ENCODE data around the gene EDNRB. TPM values are rescaled to one million over a fixed set of nuclear protein-coding genes. Genes with fewer than 3 reads are reported as not detected.

The EDNRB gene
- total and polyA plus RNA-seq, 2 of the 8 experiments (the other 6 are each of a cell fraction or from before 2014, with no cell fraction given) = 15.8 to 73.2 TPM

- FAIRE-seq (no peak), DNase-seq (ENCODE audit: low read depth in 1 of 2, low spot score in 2 of 2) (no peak)
- H2BK20ac ChIP-seq (ENCODE audit: low read length) = no peak overlapping the region
- ChIA-PET POLR2A (ENCODE audit: partially characterized antibody) (no interaction called here), CTCF (ENCODE audit: partially characterized antibody) (interaction anchor here (1.9 to 2.0 kb wide), 2 partner anchors 22 to 102 kb away, joined by 4 to 8 read pairs; no protein-coding TSS in a partner anchor)
- H3K14ac ChIP-seq (ENCODE audit: insufficient read length) = no peak overlapping the region
- H4K20me1 ChIP-seq (replicated peaks in 1 of 2; ENCODE audit: control insufficient read depth in 1 of 2, insufficient read depth in 2 of 2, low read length in 2 of 2) = no peaks in the 10 kb centered on the region
- H4K5ac ChIP-seq (ENCODE audit: insufficient read length, low read depth, low read length) = no peak overlapping the region
- no peaks in the 10 kb centered on the region for H3K9me3 ChIP-seq (ENCODE audit: insufficient read depth in 2 of 2, low read depth in 1 of 2, low read length in 1 of 2)
- peaks cover 1% of the 10 kb centered on the region; the same call in 1 of the 2 replicates for H3K23me2 ChIP-seq (ENCODE audit: low read depth, low read length)
- H2BK5ac ChIP-seq (ENCODE audit: low read depth, low read length) = no peak overlapping the region
- no peak overlapping the region for H4K8ac ChIP-seq (ENCODE audit: extremely low read depth, insufficient read depth, low read length)
- 100% methylated on average over 1 of the region's 1 CpG; no CpG with 5 or more reads in 1 of the 2 experiments for WGBS, 2 experiments (ENCODE audit: extremely low coverage in 1 of 2, insufficient coverage in 1 of 2, insufficient read length in 1 of 2, insufficient replicate concordance in 2 of 2, low coverage in 1 of 2, low lambda C conversion rate in 2 of 2, missing lambda C conversion rate in 1 of 2)
- no peak overlapping the region for H3K9ac ChIP-seq (replicated peaks in 1 of 4; ENCODE audit: extremely low read depth in 1 of 4, low read depth in 3 of 4, low read length in 3 of 4)
- no peak overlapping the region for H4K91ac ChIP-seq (replicated peaks; ENCODE audit: insufficient read length, low read length)
- H3K56ac ChIP-seq (replicated peaks; ENCODE audit: insufficient read length, low read depth, low read length) = no peak overlapping the region
- peaks cover 0 to 2% (median 0%) of the 10 kb centered on the region in 4 experiments; a peak in 1 of 7 replicates for H3K4me1 ChIP-seq (replicated peaks in 1 of 4; ENCODE audit: control insufficient read depth in 3 of 4, insufficient read depth in 4 of 4, low read length in 3 of 4)
- no peak overlapping the region for H3K4me3 ChIP-seq (ENCODE audit: extremely low read depth in 1 of 4, insufficient read depth in 2 of 4, low read depth in 3 of 4, low read length in 4 of 4)
- peaks cover 0 to 35% of the 10 kb centered on the region in 2 experiments; a peak in 3 of 4 replicates for H3K79me2 ChIP-seq (ENCODE audit: control insufficient read depth in 1 of 2, insufficient read depth in 2 of 2, low read length in 2 of 2)
- H3K79me1 ChIP-seq (ENCODE audit: low read depth, low read length) = no peaks in the 10 kb centered on the region
- H3K23ac ChIP-seq (ENCODE audit: insufficient read length) = no peak overlapping the region
- H3K18ac ChIP-seq (ENCODE audit: extremely low read depth, low read length) = no peak overlapping the region
- H2AK5ac ChIP-seq (ENCODE audit: low read depth, low read length) = no peak overlapping the region
- no peak overlapping the region for H2BK12ac ChIP-seq (ENCODE audit: low read depth, low read length)
- H3K4me2 ChIP-seq (ENCODE audit: insufficient read depth in 1 of 2, low read depth in 2 of 2, low read length in 2 of 2) = no peak overlapping the region
- no peaks in the 10 kb centered on the region for H3K27me3 ChIP-seq (replicated peaks in 1 of 4; ENCODE audit: control insufficient read depth in 3 of 4, extremely low read depth in 1 of 4, insufficient read depth in 3 of 4, low read length in 3 of 4)
- no peak overlapping the region for H2BK120ac ChIP-seq (replicated peaks; ENCODE audit: low read depth, low read length)
- H2BK15ac ChIP-seq (ENCODE audit: low read length) = no peak overlapping the region
- H2AFZ ChIP-seq (ENCODE audit: low read length) = no peak overlapping the region
- no peak overlapping the region for H3K27ac ChIP-seq (ENCODE audit: low read depth, low read length)
- H3K36me3 ChIP-seq (ENCODE audit: control insufficient read depth in 2 of 4, insufficient read depth in 4 of 4, low read length in 3 of 4) = no peaks in the 10 kb centered on the region
- no peak overlapping the region for H3K4ac ChIP-seq (replicated peaks; ENCODE audit: insufficient read length, low read depth, low read length)
- TF ChIP-seq KDM5A (IDR thresholded peaks at IDR 0.05; ENCODE audit: low read length) (no peak), CTBP2 (IDR thresholded peaks at IDR 0.05; ENCODE audit: borderline replicate concordance, insufficient read depth, insufficient read length, low read length) (no peak), TEAD4 (IDR thresholded peaks at IDR 0.05; ENCODE audit: low read depth, low read length) (no peak), SP1 (IDR thresholded peaks at IDR 0.05; ENCODE audit: low read depth, low read length) (no peak), SP4 (IDR thresholded peaks at IDR 0.05; ENCODE audit: low read length) (no peak), CHD1 (IDR thresholded peaks at IDR 0.05; ENCODE audit: low read depth, low read length) (no peak), E2F6 (IDR thresholded peaks at IDR 0.05) (no peak), KDM1A (IDR thresholded peaks at IDR 0.05; ENCODE audit: borderline replicate concordance, low read length) (no peak), NANOG (IDR thresholded peaks at IDR 0.05; ENCODE audit: insufficient read depth, low read depth, low read length, poor library complexity, severe bottlenecking) (no peak), PHF8 (conservative IDR thresholded peaks at IDR 0.05; ENCODE audit: low read depth, low read length) (no peak), SUZ12 (IDR thresholded peaks at IDR 0.05; ENCODE audit: low read length) (no peak), BACH1 (IDR thresholded peaks at IDR 0.05; ENCODE audit: low read length) (no peak), CREB1 (IDR thresholded peaks at IDR 0.05) (no peak), CBX8 (IDR thresholded peaks at IDR 0.05; ENCODE audit: borderline replicate concordance, low read depth, low read length) (no peak), SRF (IDR thresholded peaks at IDR 0.05; ENCODE audit: low read depth, low read length) (no peak)
These were observed 6.9 kb downstream of the EDNRB start for GRCh38 chr13:77911751-77912150.

All from H1 (cell line).